HEK293 (cell line): Measurements from ENCODE around the gene ACTG1.

Source experiments
- CTCF ChIA-PET: fragments of 350-600 bp; formaldehyde crosslinking; extraction: SDS; loops from one replicate; lab custom pipeline; 2021; ENCODE audit warnings: antibody characterized with exemption; lab: Yijun Ruan, JAX
- POLR2A ChIA-PET: fragments of 300-600 bp; formaldehyde crosslinking; extraction: SDS; loops from one replicate; lab custom pipeline; 2020; ENCODE audit warnings: antibody characterized with exemption, inconsistent platforms; lab: Yijun Ruan, JAX
- H3K27ac ChIP-seq: fragments of 200-500 bp; sonication (Bioruptor generic); 2 replicates; pipeline ENCODE4 v1.5.1; 2014; ENCODE audit warnings: low read depth, low read length, control low read depth, inconsistent platforms; ENCODE audit errors: extremely low read depth
- H3K36me3 ChIP-seq, 2 experiments: fragments of 200-500 bp in 1 of 2; sonication (Bioruptor generic) in 1 of 2; 1 replicate in 1 of 2; 2 replicates in 1 of 2; pipeline ENCODE4 v1.5.1; 2014 to 2017; ENCODE audit warnings: inconsistent platforms in 2 of 2, low read length in 2 of 2; ENCODE audit not compliant: control insufficient read depth in 2 of 2, insufficient read depth in 1 of 2
- H3K4me1 ChIP-seq: fragments of 200-500 bp; sonication (Bioruptor generic); 2 replicates; pipeline ENCODE4 v1.5.1; 2014; ENCODE audit warnings: mild to moderate bottlenecking, low read length, inconsistent platforms; ENCODE audit not compliant: control insufficient read depth, insufficient read depth
- H3K4me3 ChIP-seq: 2 replicates; pipeline ENCODE4 v1.5.1; 2011; ENCODE audit warnings: low read depth, mild to moderate bottlenecking, control low read depth, low read length, moderate library complexity
- H3K9me3 ChIP-seq: fragments of 200-500 bp; sonication (Bioruptor generic); 2 replicates; pipeline ENCODE4 v1.5.1; 2014; ENCODE audit warnings: low read depth, low read length, inconsistent platforms; ENCODE audit not compliant: control insufficient read depth, insufficient read depth
- GLIS1 ChIP-seq: fragments of 450-650 bp; formaldehyde crosslinking; IDR thresholded peaks from 2 replicates; pipeline ENCODE4 v1.5.1; 2016; ENCODE audit warnings: missing biosample characterization, missing genetic modification characterization
- OSR2 ChIP-seq: fragments of 450-650 bp; formaldehyde crosslinking; IDR thresholded peaks from 2 replicates; pipeline ENCODE4 v1.5.1; 2016; ENCODE audit warnings: missing biosample characterization, missing genetic modification characterization
- PATZ1 ChIP-seq: fragments of 450-650 bp; formaldehyde crosslinking; IDR thresholded peaks from 2 replicates; pipeline ENCODE4 v1.5.1; 2016; ENCODE audit warnings: missing biosample characterization, missing genetic modification characterization
- PRDM1 ChIP-seq: fragments of 450-650 bp; formaldehyde crosslinking; IDR thresholded peaks from 2 replicates; pipeline ENCODE4; 2016; ENCODE audit warnings: missing biosample characterization, missing genetic modification characterization
- ZBTB10 ChIP-seq: fragments of 450-650 bp; formaldehyde crosslinking; IDR thresholded peaks from 2 replicates; pipeline ENCODE4 v1.5.1; 2016; ENCODE audit warnings: missing biosample characterization, missing genetic modification characterization
- ZIC2 ChIP-seq: fragments of 450-650 bp; formaldehyde crosslinking; IDR thresholded peaks from 2 replicates; pipeline ENCODE4 v1.5.1; 2016; ENCODE audit warnings: missing biosample characterization, missing genetic modification characterization
- ZNF23 ChIP-seq: fragments of 450-650 bp; formaldehyde crosslinking; IDR thresholded peaks from 2 replicates; pipeline ENCODE4 v1.5.1; 2016; ENCODE audit warnings: missing biosample characterization, missing genetic modification characterization, borderline replicate concordance
- ZNF366 ChIP-seq: fragments of 450-650 bp; formaldehyde crosslinking; conservative IDR thresholded peaks from 2 replicates; pipeline ENCODE4 v1.5.1; 2016; ENCODE audit warnings: missing biosample characterization, missing genetic modification characterization
- ZNF404 ChIP-seq: fragments of 450-650 bp; formaldehyde crosslinking; IDR thresholded peaks from 2 replicates; pipeline ENCODE4 v1.5.1; 2017; ENCODE audit warnings: missing biosample characterization, missing genetic modification characterization
- ZNF423 ChIP-seq: fragments of 450-650 bp; formaldehyde crosslinking; IDR thresholded peaks from 2 replicates; pipeline ENCODE4 v1.5.1; 2016; ENCODE audit warnings: missing biosample characterization, missing genetic modification characterization
- ZNF580 ChIP-seq: fragments of 450-650 bp; formaldehyde crosslinking; IDR thresholded peaks from 2 replicates; pipeline ENCODE4 v1.5.1; 2016; ENCODE audit warnings: missing biosample characterization, missing genetic modification characterization
- ZNF600 ChIP-seq: fragments of 450-650 bp; formaldehyde crosslinking; IDR thresholded peaks from 2 replicates; pipeline ENCODE4 v1.5.1; 2016; ENCODE audit warnings: missing biosample characterization, missing genetic modification characterization
- ZNF621 ChIP-seq: fragments of 450-650 bp; formaldehyde crosslinking; IDR thresholded peaks from 2 replicates; pipeline ENCODE4 v1.5.1; 2017; ENCODE audit warnings: missing biosample characterization, missing genetic modification characterization
- ZNF626 ChIP-seq: fragments of 450-650 bp; sonication (Bioruptor Pico); formaldehyde crosslinking; IDR thresholded peaks from 2 replicates; pipeline ENCODE4 v1.5.1; 2018; ENCODE audit warnings: missing biosample characterization, missing genetic modification characterization, inconsistent platforms
- ZNF776 ChIP-seq: fragments of 450-650 bp; formaldehyde crosslinking; IDR thresholded peaks from 2 replicates; pipeline ENCODE4 v1.5.0; 2017; ENCODE audit warnings: missing biosample characterization, missing genetic modification characterization, borderline replicate concordance

The ACTG1 gene

GRCh38 chr17:81503619-81504018, 9.0 kb downstream of the ACTG1 start:
- ChIA-PET POLR2A (interaction anchor here (0.6 kb wide), 1 partner anchor 284 kb away, joined by 5 read pairs; no protein-coding TSS in a partner anchor), CTCF (no interaction called here)
- Histone ChIP-seq H3K4me3 (no peak overlapping the region), H3K36me3 (peaks cover 2 to 6% of the 10 kb centered on the region in 2 experiments; a peak in 2 of 3 replicates), H3K27ac (no peak overlapping the region), H3K9me3 (no peaks in the 10 kb centered on the region), H3K4me1 (no peaks in the 10 kb centered on the region)
- TF ChIP-seq PRDM1 (tag by site-specific recombination) (peak; percentile 71), ZNF626 (no peak), ZNF366 (tag by site-specific recombination) (peak; percentile 69), ZBTB10 (no peak), PATZ1 (no peak)

GRCh38 chr17:81502471-81503017, 10.1 kb downstream of the ACTG1 start:
- Histone ChIP-seq H3K4me1 (no peaks in the 10 kb centered on the region), H3K4me3 (no peak overlapping the region), H3K36me3 (no peaks in the 10 kb centered on the region), H3K9me3 (no peaks in the 10 kb centered on the region), H3K27ac (no peak overlapping the region)
- TF ChIP-seq ZNF580 (tag by site-specific recombination) = no peak
- 0 out of 2 replicates have a peak, but pooled peaks have one; percentile 15 for TF ChIP-seq GLIS1 (tag by site-specific recombination)
- TF ChIP-seq ZNF23 (tag by site-specific recombination) = no peak
- no peak for TF ChIP-seq ZNF776 (tag by site-specific recombination)
- 0 out of 2 replicates have a peak, but pooled peaks have one; percentile 13 for TF ChIP-seq ZNF600 (tag by site-specific recombination)
- TF ChIP-seq ZNF404 (tag by site-specific recombination) = no peak
- no peak for TF ChIP-seq ZNF423
- TF ChIP-seq ZIC2 (tag by site-specific recombination) = peak; percentile 81
- TF ChIP-seq OSR2 (tag by site-specific recombination) = no peak
- POLR2A ChIA-PET = interaction anchor here (0.9 to 1.4 kb wide), 3 partner anchors 10 to 256 kb away, joined by 3 to 8 read pairs (median 3); partner anchors contain the start of gene ACTG1
- CTCF ChIA-PET = interaction anchor here (0.6 to 1.0 kb wide), 2 partner anchors 18 to 96 kb away, joined by 3 to 4 read pairs; no protein-coding TSS in a partner anchor

- ChIA-PET CTCF (interaction anchor here (1.5 kb wide), 1 partner anchor 15 kb away, joined by 5 read pairs; no protein-coding TSS in a partner anchor), POLR2A (interaction anchor here (1.4 to 3.6 kb wide), 3 partner anchors 9 to 12 kb away, joined by 9 to 22 read pairs (median 19); partner anchors contain the start of gene ACTG1)
- Histone ChIP-seq H3K27ac (no peak overlapping the region), H3K36me3 (no peaks in the 10 kb centered on the region), H3K4me1 (no peaks in the 10 kb centered on the region), H3K9me3 (no peaks in the 10 kb centered on the region), H3K4me3 (no peak overlapping the region)
- no peak for TF ChIP-seq ZNF621 (tag by site-specific recombination)
- TF ChIP-seq ZNF600 (tag by site-specific recombination) = 0 out of 2 replicates have a peak, but pooled peaks have one; percentile 10
Observed at GRCh38 chr17:81500047-81500446, 12.6 kb downstream of the ACTG1 start.
